ENCODE results near the gene CLPTM1L.

CLPTM1L gene

GRCh38 chr5:1325870-1326531 is 18.9 kb downstream of the CLPTM1L start:
- no peaks in the 10 kb centered on the region for H3K9me3 Mint-ChIP-seq
- H3K36me3 Mint-ChIP-seq (ENCODE audit: low read depth) = peaks cover 87% of the 10 kb centered on the region
- H3K27ac Mint-ChIP-seq = no peak overlapping the region
- H3K4me3 Mint-ChIP-seq = no peak overlapping the region
- intact Hi-C loops (cut with micrococcal nuclease) = no loop called here
- no peaks in the 10 kb centered on the region for H3K4me1 Mint-ChIP-seq (ENCODE audit: low read depth)
- H3K27me3 Mint-ChIP-seq = no peaks in the 10 kb centered on the region

GRCh38 chr5:1325191-1325741 is 19.6 kb downstream of the CLPTM1L start:
- Mint-ChIP-seq H3K36me3 (ENCODE audit: low read depth) (peaks cover 87% of the 10 kb centered on the region), H3K27me3 (no peaks in the 10 kb centered on the region), H3K4me3 (no peak overlapping the region), H3K4me1 (ENCODE audit: low read depth) (no peaks in the 10 kb centered on the region), H3K9me3 (no peaks in the 10 kb centered on the region), H3K27ac (no peak overlapping the region)
- intact Hi-C loops (cut with micrococcal nuclease) = no loop called here

- Mint-ChIP-seq H3K4me3 (no peak overlapping the region), H3K36me3 (ENCODE audit: low read depth) (peaks cover 87% of the 10 kb centered on the region), H3K9me3 (no peaks in the 10 kb centered on the region)
These were observed 20.1 kb downstream of the CLPTM1L start for GRCh38 chr5:1324719-1325190.

GRCh38 chr5:1324301-1324700 is 20.6 kb downstream of the CLPTM1L start:
- Mint-ChIP-seq H3K27ac (no peak overlapping the region), H3K36me3 (ENCODE audit: low read depth) (peaks cover 92% of the 10 kb centered on the region), H3K27me3 (no peaks in the 10 kb centered on the region), H3K4me1 (ENCODE audit: low read depth) (no peaks in the 10 kb centered on the region), H3K9me3 (no peaks in the 10 kb centered on the region), H3K4me3 (no peak overlapping the region)
- intact Hi-C loops (cut with micrococcal nuclease) = no loop called here

More at GRCh38 chr5:1324719-1325190, 20.1 kb downstream of the CLPTM1L start:
- Mint-ChIP-seq H3K27ac (no peak overlapping the region), H3K4me1 (ENCODE audit: low read depth) (no peaks in the 10 kb centered on the region), H3K27me3 (no peaks in the 10 kb centered on the region)
- intact Hi-C loops (cut with micrococcal nuclease) = no loop called here

- intact Hi-C loops (cut with micrococcal nuclease) = no loop called here
- Mint-ChIP-seq H3K4me3 (no peak overlapping the region), H3K27me3 (no peaks in the 10 kb centered on the region), H3K36me3 (ENCODE audit: low read depth) (peaks cover 93% of the 10 kb centered on the region), H3K9me3 (no peaks in the 10 kb centered on the region), H3K27ac (no peak overlapping the region), H3K4me1 (ENCODE audit: low read depth) (no peaks in the 10 kb centered on the region)
These were observed 21.1 kb downstream of the CLPTM1L start for GRCh38 chr5:1323803-1324173.

- H3K27me3 Mint-ChIP-seq = no peaks in the 10 kb centered on the region
- H3K4me3 Mint-ChIP-seq = no peak overlapping the region
- no peak overlapping the region for H3K27ac Mint-ChIP-seq
- intact Hi-C loops (cut with micrococcal nuclease) = no loop called here
- H3K36me3 Mint-ChIP-seq (ENCODE audit: low read depth) = peaks cover 93% of the 10 kb centered on the region
- H3K9me3 Mint-ChIP-seq = no peaks in the 10 kb centered on the region
- no peaks in the 10 kb centered on the region for H3K4me1 Mint-ChIP-seq (ENCODE audit: low read depth)
These were observed 21.7 kb downstream of the CLPTM1L start for GRCh38 chr5:1322955-1323802.

GRCh38 chr5:1322036-1322900 is 22.6 kb downstream of the CLPTM1L start:
- Mint-ChIP-seq H3K4me3 (no peak overlapping the region), H3K27ac (no peak overlapping the region)

GRCh38 chr5:1321576-1321975 is 23.3 kb downstream of the CLPTM1L start:
- Mint-ChIP-seq H3K27me3 (peaks cover 3% of the 10 kb centered on the region), H3K9me3 (no peaks in the 10 kb centered on the region), H3K36me3 (ENCODE audit: low read depth) (peaks cover 97% of the 10 kb centered on the region), H3K27ac (no peak overlapping the region), H3K4me3 (no peak overlapping the region), H3K4me1 (ENCODE audit: low read depth) (peaks cover 2% of the 10 kb centered on the region)
- intact Hi-C loops (cut with micrococcal nuclease) = no loop called here

More at GRCh38 chr5:1322036-1322900, 22.6 kb downstream of the CLPTM1L start:
- Mint-ChIP-seq H3K4me1 (ENCODE audit: low read depth) (no peaks in the 10 kb centered on the region), H3K27me3 (no peaks in the 10 kb centered on the region), H3K36me3 (ENCODE audit: low read depth) (peaks cover 98% of the 10 kb centered on the region), H3K9me3 (no peaks in the 10 kb centered on the region)
- intact Hi-C loops (cut with micrococcal nuclease) = no loop called here

GRCh38 chr5:1320436-1321344 is 24.2 kb downstream of the CLPTM1L start:
- Mint-ChIP-seq H3K4me3 (no peak overlapping the region), H3K9me3 (no peaks in the 10 kb centered on the region), H3K27me3 (peaks cover 11% of the 10 kb centered on the region), H3K4me1 (ENCODE audit: low read depth) (peaks cover 6% of the 10 kb centered on the region), H3K27ac (no peak overlapping the region), H3K36me3 (ENCODE audit: low read depth) (peaks cover 88% of the 10 kb centered on the region)
- intact Hi-C loops (cut with micrococcal nuclease) = no loop called here

- H3K4me1 Mint-ChIP-seq (ENCODE audit: low read depth) = peaks cover 6% of the 10 kb centered on the region
- H3K27ac Mint-ChIP-seq = no peak overlapping the region
- H3K27me3 Mint-ChIP-seq = peaks cover 19% of the 10 kb centered on the region
- H3K9me3 Mint-ChIP-seq = no peaks in the 10 kb centered on the region
- no peak overlapping the region for H3K4me3 Mint-ChIP-seq
- H3K36me3 Mint-ChIP-seq (ENCODE audit: low read depth) = peaks cover 78% of the 10 kb centered on the region
- intact Hi-C loops (cut with micrococcal nuclease) = no loop called here
These were observed 25.3 kb downstream of the CLPTM1L start for GRCh38 chr5:1319436-1320256.

GRCh38 chr5:1318659-1319251 is 26.1 kb downstream of the CLPTM1L start:
- intact Hi-C loops (cut with micrococcal nuclease) = no loop called here
- Mint-ChIP-seq H3K27ac (no peak overlapping the region), H3K36me3 (ENCODE audit: low read depth) (peaks cover 69% of the 10 kb centered on the region), H3K4me1 (ENCODE audit: low read depth) (peaks cover 6% of the 10 kb centered on the region), H3K9me3 (no peaks in the 10 kb centered on the region), H3K4me3 (no peak overlapping the region), H3K27me3 (peaks cover 28% of the 10 kb centered on the region)
